Aorta (tissue), 5 donors: ENCODE data around the gene COL5A1. TPM values are rescaled to one million over a fixed set of nuclear protein-coding genes. Genes with fewer than 3 reads are reported as not detected.
"Not testable (repeated sequence)": the region's sequence is repeated elsewhere in the genome, so short reads cannot be mapped to it uniquely, and the experiment has no call there.

Experiments used
- ATAC-seq: fragments of 200-7000 bp; cut with Tn5 transposase; one replicate; pipeline ENCODE4 v1.9.1; 2022; ENCODE audit warnings: moderate library complexity; ENCODE audit not compliant: low FRiP score
- DNase-seq, 2 donors: peaks; one replicate each; pipeline ENCODE4 v3.0.0-alpha.2; 2020
- H3K27ac ChIP-seq, 2 donors: one replicate each; pipeline ENCODE4 v1.5.1; 2013; ENCODE audit warnings: low read length in 2 of 2, mild to moderate bottlenecking in 2 of 2, moderate library complexity in 2 of 2, control low read depth in 1 of 2, inconsistent platforms in 1 of 2, low read depth in 1 of 2
- H3K27me3 ChIP-seq, 2 donors: one replicate each; pipeline ENCODE4 v1.6.1; 2013; ENCODE audit warnings: control low read depth in 1 of 2, low read length in 1 of 2, mild to moderate bottlenecking in 1 of 2, moderate library complexity in 1 of 2; ENCODE audit not compliant: insufficient read depth in 2 of 2, control insufficient read depth in 1 of 2
- H3K36me3 ChIP-seq, 2 donors: one replicate each; pipeline ENCODE4 v1.6.1; 2013; ENCODE audit warnings: control low read depth in 1 of 2, low read length in 1 of 2, mild to moderate bottlenecking in 1 of 2; ENCODE audit not compliant: insufficient read depth in 2 of 2, control insufficient read depth in 1 of 2
- H3K4me1 ChIP-seq, 2 donors: one replicate each; pipeline ENCODE4 v1.6.1; 2013; ENCODE audit warnings: low read length in 2 of 2, control low read depth in 1 of 2, mild to moderate bottlenecking in 1 of 2, moderate library complexity in 1 of 2; ENCODE audit not compliant: insufficient read depth in 2 of 2, control insufficient read depth in 1 of 2
- H3K4me3 ChIP-seq, 2 donors: one replicate each; pipeline ENCODE4 v1.5.1; 2013; ENCODE audit warnings: low read length in 2 of 2, control low read depth in 1 of 2, mild to moderate bottlenecking in 1 of 2
- H3K9me3 ChIP-seq: one replicate; pipeline ENCODE4 v1.6.1; 2013; ENCODE audit warnings: mild to moderate bottlenecking, low read length; ENCODE audit not compliant: control insufficient read depth
- WGBS, 2 donors: extraction: QIAGEN DNeasy Blood & Tissue Kit; methylation state at CpG; one replicate each; pipeline ENCODE4 v1.1.7; 2013; 5-methylcytosine and 5-hydroxymethylcytosine counted together
- intact Hi-C, 2 donors: fragments of 100-400 bp; cut with DNase I; formaldehyde crosslinking; loops; one replicate each; pipeline versions ENCODE4 v1.14.2 to v1.15.0; 2022
- polyA plus RNA-seq, 2 donors: library from polyadenylated mRNA; stranded (reverse); fragments of 200-250 nt; gene quantifications; one replicate each; pipeline ENCODE4 v1.2.3, GENCODE V29; 2013
- total RNA-seq, 2 donors: library from RNA; stranded (reverse); fragmentation: NEBNext Ultra II Directional; extraction: Animal tissue kit (Norgen Biotek cat#: 25700); gene quantifications; one replicate each; pipeline ENCODE4 v1.2.1, GENCODE V29; 2021
- donor health status: healthy with polysubstance abuse.
- donor health status: Bipolar disorder and iron deficiency.
- donor health status: DM: no; HTN: no; CAD: no.
- donor health status: DM: no; HTN: no; CAD: no.
- donor health status: DM: yes; HTN: yes; CAD: no.

Gene COL5A1
- total and polyA plus RNA-seq, 4 donors, result 18.7 to 159 (median 82.8) TPM

GRCh38 chr9:134698587-134699342 lies 57.2 kb downstream of the COL5A1 start:
- Histone ChIP-seq H3K27ac (no peak overlapping the region), H3K9me3 (no peaks in the 10 kb centered on the region), H3K4me3 (no peak overlapping the region), H3K4me1 (no peaks in the 10 kb centered on the region), H3K27me3 (no peaks in the 10 kb centered on the region), H3K36me3 (no peaks in the 10 kb centered on the region)
- WGBS, 2 donors, result 35 to 37% methylated on average over 18 to 19 of the region's 19 CpGs
- intact Hi-C loops, result loop anchor here (2.0 to 10.0 kb wide), 2 partner anchors 40 to 54 kb away; partner anchors contain the start of gene COL5A1 (in 1 of the 2)
- ATAC-seq, result peak; percentile 74
- peak; percentile 76 to 91 for DNase-seq

- Histone ChIP-seq H3K27ac (no peak overlapping the region), H3K9me3 (no peaks in the 10 kb centered on the region), H3K36me3 (no peaks in the 10 kb centered on the region), H3K4me3 (no peak overlapping the region), H3K4me1 (no peaks in the 10 kb centered on the region), H3K27me3 (no peaks in the 10 kb centered on the region)
- WGBS, 2 donors, result 64% methylated on average over 6 of the region's 6 CpGs
- DNase-seq, result no peak
- ATAC-seq, result no peak
- intact Hi-C loops, result loop anchor here (2.0 to 10.0 kb wide), 2 partner anchors 39 to 55 kb away; partner anchors contain the start of gene COL5A1 (in 1 of the 2)
Measured at GRCh38 chr9:134699343-134699740, 57.7 kb downstream of the COL5A1 start.

GRCh38 chr9:134700636-134701350 lies 59.2 kb downstream of the COL5A1 start:
- no peaks in the 10 kb centered on the region for H3K36me3 ChIP-seq
- no peak for DNase-seq
- WGBS, 2 donors, result 81 to 83% methylated on average over 30 of the region's 30 CpGs
- no peak overlapping the region for H3K27ac ChIP-seq
- intact Hi-C loops, result no loop called here
- ATAC-seq, result no peak
- no peaks in the 10 kb centered on the region for H3K9me3 ChIP-seq
- H3K4me3 ChIP-seq, result no peak overlapping the region
- no peaks in the 10 kb centered on the region for H3K4me1 ChIP-seq
- H3K27me3 ChIP-seq, result no peaks in the 10 kb centered on the region

GRCh38 chr9:134701581-134702259 lies 60.1 kb downstream of the COL5A1 start:
- no peak overlapping the region for H3K27ac ChIP-seq
- no peaks in the 10 kb centered on the region for H3K4me1 ChIP-seq

GRCh38 chr9:134702291-134702690 lies 60.7 kb downstream of the COL5A1 start:
- no peaks in the 10 kb centered on the region for H3K27me3 ChIP-seq
- H3K27ac ChIP-seq, result no peak overlapping the region
- no peaks in the 10 kb centered on the region for H3K9me3 ChIP-seq
- H3K36me3 ChIP-seq, result no peaks in the 10 kb centered on the region
- intact Hi-C loops, result no loop called here
- DNase-seq, result no peak
- no peaks in the 10 kb centered on the region for H3K4me1 ChIP-seq
- ATAC-seq, result no peak
- WGBS, 2 donors, result 56 to 57% methylated on average over 18 of the region's 18 CpGs
- no peak overlapping the region for H3K4me3 ChIP-seq

More at GRCh38 chr9:134701581-134702259, 60.1 kb downstream of the COL5A1 start:
- Histone ChIP-seq H3K27me3 (no peaks in the 10 kb centered on the region), H3K36me3 (no peaks in the 10 kb centered on the region), H3K9me3 (no peaks in the 10 kb centered on the region), H3K4me3 (no peak overlapping the region)
- WGBS, 2 donors, result 81% methylated on average over 22 of the region's 22 CpGs
- intact Hi-C loops, result no loop called here
- DNase-seq, result no peak
- ATAC-seq, result no peak

GRCh38 chr9:134703730-134704114 lies 62.1 kb downstream of the COL5A1 start:
- DNase-seq, H3K4me1 ChIP-seq, ATAC-seq, H3K36me3 ChIP-seq, H3K27ac ChIP-seq, H3K4me3 ChIP-seq, intact Hi-C loops, H3K9me3 ChIP-seq, H3K27me3 ChIP-seq: not testable (repeated sequence)
- WGBS, 2 donors, result 87 to 91% methylated on average over 8 to 13 of the region's 13 CpGs

- no peak overlapping the region for H3K4me3 ChIP-seq
- ATAC-seq (no peak), DNase-seq (no peak)
- no peaks in the 10 kb centered on the region for H3K4me1 ChIP-seq
- no peaks in the 10 kb centered on the region for H3K36me3 ChIP-seq
- no peaks in the 10 kb centered on the region for H3K9me3 ChIP-seq
- intact Hi-C loops, result no loop called here
- H3K27me3 ChIP-seq, result no peaks in the 10 kb centered on the region
- 8 to 26% methylated on average over 10 of the region's 10 CpGs for WGBS, 2 donors
- no peak overlapping the region for H3K27ac ChIP-seq
Measured at GRCh38 chr9:134704498-134704897, 62.9 kb downstream of the COL5A1 start.

- no peak overlapping the region for H3K4me3 ChIP-seq
- WGBS, 2 donors, result 65 to 66% methylated on average over 9 of the region's 9 CpGs
- intact Hi-C loops, result no loop called here
- H3K4me1 ChIP-seq, result no peaks in the 10 kb centered on the region
- DNase-seq, result no peak
- H3K36me3 ChIP-seq, result no peaks in the 10 kb centered on the region
- H3K27me3 ChIP-seq, result no peaks in the 10 kb centered on the region
- ATAC-seq, result no peak
- H3K27ac ChIP-seq, result no peak overlapping the region
- H3K9me3 ChIP-seq, result no peaks in the 10 kb centered on the region
Measured at GRCh38 chr9:134705786-134706185, 64.2 kb downstream of the COL5A1 start.
